Endodermal cell (in vitro differentiated cells): ENCODE results near the gene SH3GLB1. TPM values are rescaled to one million over a fixed set of nuclear protein-coding genes. Genes with fewer than 3 reads are reported as not detected.

Experiments used
- DNase-seq: peaks from one replicate; pipeline ENCODE4 v3.0.0-alpha.2; 2017
- H3K27ac ChIP-seq: 2 replicates; pipeline ENCODE4 v1.5.1; 2013; ENCODE audit warnings: mild to moderate bottlenecking, low read depth, low read length, moderate library complexity
- H3K27me3 ChIP-seq: 2 replicates; pipeline ENCODE4 v1.6.1; 2013; ENCODE audit warnings: mild to moderate bottlenecking, low read length, moderate library complexity; ENCODE audit not compliant: insufficient read depth, control insufficient read depth, poor library complexity, severe bottlenecking
- H3K36me3 ChIP-seq: 2 replicates; pipeline ENCODE4 v1.7.0; 2013; ENCODE audit warnings: mild to moderate bottlenecking, low read length, moderate library complexity; ENCODE audit not compliant: control insufficient read depth, insufficient read depth
- H3K4me1 ChIP-seq: one replicate; pipeline ENCODE4 v1.7.0; 2013; ENCODE audit warnings: low read length; ENCODE audit not compliant: control insufficient read depth, insufficient read depth
- H3K4me3 ChIP-seq: 2 replicates; pipeline ENCODE4 v1.5.1; 2013; ENCODE audit warnings: mild to moderate bottlenecking, low read length, moderate library complexity
- H3K9ac ChIP-seq: 2 replicates; pipeline ENCODE4 v1.6.1; 2013; ENCODE audit warnings: mild to moderate bottlenecking, low read length, moderate library complexity; ENCODE audit not compliant: poor library complexity, severe bottlenecking; ENCODE audit errors: extremely low read depth
- H3K9me3 ChIP-seq: 2 replicates; pipeline ENCODE4 v1.6.1; 2013; ENCODE audit warnings: mild to moderate bottlenecking, low read length, moderate library complexity; ENCODE audit not compliant: control insufficient read depth
- H3K27ac Mint-ChIP-seq: 2 replicates; pipeline ENCODE4 v1.8.0; 2020; ENCODE audit warnings: mixed read lengths
- H3K27me3 Mint-ChIP-seq: 2 replicates; pipeline ENCODE4 v1.8.0; 2021; ENCODE audit warnings: mild to moderate bottlenecking, mixed read lengths; ENCODE audit not compliant: insufficient read depth
- H3K36me3 Mint-ChIP-seq: 2 replicates; pipeline ENCODE4 v1.8.0; 2020; ENCODE audit warnings: low read depth, mixed read lengths
- H3K4me1 Mint-ChIP-seq: 2 replicates; pipeline ENCODE4 v1.8.0; 2020; ENCODE audit warnings: mixed read lengths
- H3K4me3 Mint-ChIP-seq: 2 replicates; pipeline ENCODE4 v1.8.0; 2020; ENCODE audit warnings: mild to moderate bottlenecking, moderate library complexity, mixed read lengths
- H3K9me3 Mint-ChIP-seq: 2 replicates; pipeline ENCODE4 v1.8.0; 2020; ENCODE audit warnings: mild to moderate bottlenecking, mixed read lengths
- WGBS, 2 experiments: methylation state at CpG; one replicate each; pipeline versions ENCODE4 v1.1.5 to v1.1.7; 2013; ENCODE audit warnings: missing lambda C conversion rate in 2 of 2, mixed read lengths in 1 of 2; ENCODE audit not compliant: insufficient coverage in 1 of 2, insufficient read length in 1 of 2; 5-methylcytosine and 5-hydroxymethylcytosine counted together
- total RNA-seq, 2 donors: library from RNA; stranded (reverse); fragmentation: NEBNext Ultra II Directional in 1 of 2; extraction: Animal tissue kit (Norgen Biotek cat#: 25700) in 1 of 2; gene quantifications; 2 replicates in 1 of 2; 3 replicates in 1 of 2; pipeline ENCODE4 v1.2.1, GENCODE V29; 2021
- TF ChIP-seq, protein P1 (sequence below): fragments of 200-600 bp; sonication (generic); conservative IDR thresholded peaks from 2 replicates; pipeline ENCODE4 v1.5.0; 2021; ENCODE audit warnings: antibody characterized with exemption, mild to moderate bottlenecking

The SH3GLB1 gene
- total RNA-seq, 2 donors from 2014 or later, result 52.5 to 64.8 TPM

- no peak for DNase-seq
- no peaks in the 10 kb centered on the region for H3K36me3 ChIP-seq
- peaks cover 2% of the 10 kb centered on the region for H3K9me3 Mint-ChIP-seq
- no peak overlapping the region for H3K4me3 Mint-ChIP-seq
- no peak overlapping the region for H3K9ac ChIP-seq
- H3K27me3 Mint-ChIP-seq, result no peaks in the 10 kb centered on the region
- TF ChIP-seq, protein P1, sequence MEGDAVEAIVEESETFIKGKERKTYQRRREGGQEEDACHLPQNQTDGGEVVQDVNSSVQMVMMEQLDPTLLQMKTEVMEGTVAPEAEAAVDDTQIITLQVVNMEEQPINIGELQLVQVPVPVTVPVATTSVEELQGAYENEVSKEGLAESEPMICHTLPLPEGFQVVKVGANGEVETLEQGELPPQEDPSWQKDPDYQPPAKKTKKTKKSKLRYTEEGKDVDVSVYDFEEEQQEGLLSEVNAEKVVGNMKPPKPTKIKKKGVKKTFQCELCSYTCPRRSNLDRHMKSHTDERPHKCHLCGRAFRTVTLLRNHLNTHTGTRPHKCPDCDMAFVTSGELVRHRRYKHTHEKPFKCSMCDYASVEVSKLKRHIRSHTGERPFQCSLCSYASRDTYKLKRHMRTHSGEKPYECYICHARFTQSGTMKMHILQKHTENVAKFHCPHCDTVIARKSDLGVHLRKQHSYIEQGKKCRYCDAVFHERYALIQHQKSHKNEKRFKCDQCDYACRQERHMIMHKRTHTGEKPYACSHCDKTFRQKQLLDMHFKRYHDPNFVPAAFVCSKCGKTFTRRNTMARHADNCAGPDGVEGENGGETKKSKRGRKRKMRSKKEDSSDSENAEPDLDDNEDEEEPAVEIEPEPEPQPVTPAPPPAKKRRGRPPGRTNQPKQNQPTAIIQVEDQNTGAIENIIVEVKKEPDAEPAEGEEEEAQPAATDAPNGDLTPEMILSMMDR, result no peak
- no peaks in the 10 kb centered on the region for H3K36me3 Mint-ChIP-seq
- H3K27ac Mint-ChIP-seq, result no peak overlapping the region
- no peak overlapping the region for H3K27ac ChIP-seq
- H3K27me3 ChIP-seq, result no peaks in the 10 kb centered on the region
- H3K4me1 ChIP-seq, result peaks cover 8% of the 10 kb centered on the region
- H3K4me3 ChIP-seq, result no peak overlapping the region
- no peaks in the 10 kb centered on the region for H3K9me3 ChIP-seq
- H3K4me1 Mint-ChIP-seq, result peaks cover 32% of the 10 kb centered on the region
These were observed 51.7 kb downstream of the SH3GLB1 start for GRCh38 chr1:86756062-86756406.

GRCh38 chr1:86757272-86757984 is 53.1 kb downstream of the SH3GLB1 start:
- Mint-ChIP-seq H3K27me3 (peaks cover 2% of the 10 kb centered on the region), H3K4me3 (no peak overlapping the region), H3K36me3 (no peaks in the 10 kb centered on the region), H3K9me3 (peaks cover 2% of the 10 kb centered on the region), H3K4me1 (peaks cover 34% of the 10 kb centered on the region), H3K27ac (no peak overlapping the region)
- no peaks in the 10 kb centered on the region for H3K36me3 ChIP-seq
- no peaks in the 10 kb centered on the region for H3K27me3 ChIP-seq
- no peak overlapping the region for H3K27ac ChIP-seq
- H3K9me3 ChIP-seq, result no peaks in the 10 kb centered on the region
- no peak for DNase-seq
- H3K4me3 ChIP-seq, result no peak overlapping the region
- H3K9ac ChIP-seq, result no peak overlapping the region
- TF ChIP-seq, protein P1, result no peak
- peaks cover 8% of the 10 kb centered on the region for H3K4me1 ChIP-seq
- 92 to 94% methylated on average over 12 to 14 of the region's 14 CpGs for WGBS, 2 experiments

DNA sequence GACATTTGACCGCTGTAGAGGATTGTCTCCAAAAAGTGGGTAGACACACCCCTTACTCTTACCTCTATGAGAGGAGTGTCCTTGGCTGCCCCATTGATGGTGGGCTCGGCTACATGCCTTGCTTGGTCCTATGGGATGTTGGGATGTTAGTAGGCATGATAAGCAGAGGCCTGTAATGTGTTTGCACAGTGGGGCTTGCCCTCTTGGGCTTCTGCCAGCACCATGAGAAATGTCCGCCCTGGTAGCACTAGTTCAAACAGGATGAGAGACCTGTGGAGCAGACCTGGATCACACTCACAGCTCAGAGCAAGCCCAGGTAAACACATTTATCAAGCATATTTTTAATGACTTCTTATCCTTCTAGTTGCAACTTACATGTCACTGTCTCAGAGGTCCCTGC is 54.2 kb downstream of the SH3GLB1 start:
- H3K9me3 Mint-ChIP-seq, result peaks cover 2% of the 10 kb centered on the region
- Histone ChIP-seq H3K9me3 (no peaks in the 10 kb centered on the region), H3K27me3 (no peaks in the 10 kb centered on the region), H3K27ac (no peak overlapping the region), H3K36me3 (no peaks in the 10 kb centered on the region), H3K4me3 (no peak overlapping the region), H3K4me1 (peaks cover 8% of the 10 kb centered on the region), H3K9ac (no peak overlapping the region)
- no peak overlapping the region for H3K4me3 Mint-ChIP-seq
- H3K27ac Mint-ChIP-seq, result no peak overlapping the region
- DNase-seq, result no peak
- H3K4me1 Mint-ChIP-seq, result peaks cover 29% of the 10 kb centered on the region
- TF ChIP-seq, protein P1, result no peak
- 94 to 100% methylated on average over 2 to 3 of the region's 3 CpGs for WGBS, 2 experiments
- no peaks in the 10 kb centered on the region for H3K36me3 Mint-ChIP-seq
- peaks cover 2% of the 10 kb centered on the region for H3K27me3 Mint-ChIP-seq
